SK-N-SH (cell line): Measurements from ENCODE around the gene TRIM7. TPM values are rescaled to one million over a fixed set of nuclear protein-coding genes. Genes with fewer than 3 reads are reported as not detected.

ENCODE experiments used
- CTCF ChIA-PET: fragments of 300-600, 350-600 bp; formaldehyde crosslinking; extraction: SDS; loops from one replicate; lab custom pipeline; 2021; lab: Yijun Ruan, JAX
- POLR2A ChIA-PET: fragments of 350-600 bp; sonication (Branson Sonifier 250); formaldehyde crosslinking; extraction: SDS; loops from one replicate; lab custom pipeline; 2020; ENCODE audit warnings: antibody characterized with exemption, inconsistent platforms; lab: Yijun Ruan, JAX
- DNase-seq: peaks from one replicate; pipeline ENCODE4 v3.0.0; 2012
- H2AFZ ChIP-seq: fragments of 200-600 bp; sonication (generic); 2 replicates; pipeline ENCODE4 v1.8.1; 2016; ENCODE audit warnings: antibody characterized with exemption, mild to moderate bottlenecking, low read depth
- H3F3A ChIP-seq: fragments of 200-600 bp; sonication (generic); replicated peaks from 2 replicates; pipeline ENCODE3; 2016; ENCODE audit warnings: antibody characterized with exemption, mild to moderate bottlenecking; ENCODE audit not compliant: insufficient read depth
- H3K27ac ChIP-seq, 2 experiments: fragments of 200-500 bp in 1 of 2; fragments of 200-600 bp in 1 of 2; sonication (Bioruptor generic) in 1 of 2; sonication (generic), shearing (Covaris generic) in 1 of 2; 2 replicates each; pipeline versions ENCODE4 v1.5.1 to v1.6.1; 2014 to 2016; ENCODE audit warnings: low read depth in 2 of 2, inconsistent platforms in 1 of 2, low read length in 1 of 2, mild to moderate bottlenecking in 1 of 2, mixed read lengths in 1 of 2
- H3K27me3 ChIP-seq: fragments of 200-600 bp; sonication (generic), shearing (Covaris generic); 2 replicates; pipeline ENCODE4 v1.6.1; 2016; ENCODE audit warnings: mixed run types; ENCODE audit not compliant: insufficient read depth
- H3K36me3 ChIP-seq, 2 experiments: fragments of 200-500 bp in 1 of 2; fragments of 200-600 bp in 1 of 2; sonication (Bioruptor generic) in 1 of 2; sonication (generic) in 1 of 2; replicated peaks in 1 of 2; 2 replicates each; pipeline versions ENCODE3 to v1.5.1; 2014 to 2016; ENCODE audit warnings: low read length in 1 of 2, mild to moderate bottlenecking in 1 of 2; ENCODE audit not compliant: insufficient read depth in 2 of 2, control insufficient read depth in 1 of 2
- H3K4me1 ChIP-seq, 2 experiments: fragments of 200-500 bp in 1 of 2; fragments of 200-600 bp in 1 of 2; sonication (Bioruptor generic) in 1 of 2; sonication (generic), shearing (Covaris generic) in 1 of 2; 2 replicates each; pipeline versions ENCODE4 v1.5.1 to v1.6.1; 2014 to 2016; ENCODE audit warnings: low read depth in 1 of 2, low read length in 1 of 2, mixed run types in 1 of 2; ENCODE audit not compliant: insufficient read depth in 2 of 2, control insufficient read depth in 1 of 2
- H3K4me2 ChIP-seq: fragments of 200-600 bp; sonication (generic), shearing (Covaris generic); 2 replicates; pipeline ENCODE4 v1.6.1; 2017; ENCODE audit warnings: mixed run types
- H3K4me3 ChIP-seq, 2 experiments: fragments of 200-500 bp in 1 of 2; fragments of 200-600 bp in 1 of 2; sonication (Bioruptor generic) in 1 of 2; sonication (generic), shearing (Covaris generic) in 1 of 2; 2 replicates each; pipeline versions ENCODE4 v1.5.1 to v1.8.1; 2014 to 2016; ENCODE audit warnings: low read depth in 2 of 2, inconsistent platforms in 1 of 2, low read length in 1 of 2, mild to moderate bottlenecking in 1 of 2, mixed read lengths in 1 of 2, moderate library complexity in 1 of 2
- H3K79me2 ChIP-seq: fragments of 200-600 bp; sonication (generic); 2 replicates; pipeline ENCODE4 v1.8.1; 2017; ENCODE audit warnings: mild to moderate bottlenecking; ENCODE audit not compliant: insufficient read depth
- H3K9ac ChIP-seq: fragments of 200-600 bp; sonication (generic); 2 replicates; pipeline ENCODE4 v1.6.1; 2017; ENCODE audit warnings: mixed run types
- H3K9me2 ChIP-seq: fragments of 200-600 bp; sonication (generic); 2 replicates; pipeline ENCODE4 v1.6.1; 2017; ENCODE audit warnings: mixed run types
- H3K9me3 ChIP-seq: fragments of 200-600 bp; sonication (generic); 2 replicates; pipeline ENCODE4 v1.6.1; 2017; ENCODE audit warnings: mixed run types, mild to moderate bottlenecking, moderate library complexity
- H4K20me1 ChIP-seq: fragments of 200-600 bp; sonication (generic); 2 replicates; pipeline ENCODE4 v1.6.1; 2017; ENCODE audit warnings: mild to moderate bottlenecking, mixed run types; ENCODE audit not compliant: insufficient read depth
- ELF1 ChIP-seq: IDR thresholded peaks from 2 replicates; pipeline ENCODE4 v1.4.0; 2012
- EP300 ChIP-seq, 2 experiments: IDR thresholded peaks; 2 replicates each; pipeline versions ENCODE4 v1.4.0 to v1.6.1; 2012; ENCODE audit warnings: borderline replicate concordance in 1 of 2, low read depth in 1 of 2, low read length in 1 of 2
- FOXJ3 ChIP-seq: sonication (generic); formaldehyde crosslinking; IDR thresholded peaks from 2 replicates; pipeline ENCODE4 v1.5.1; 2020; ENCODE audit warnings: mild to moderate bottlenecking, missing genetic modification reagents
- GABPA ChIP-seq: IDR thresholded peaks from 2 replicates; pipeline ENCODE4 v1.4.0; 2012; ENCODE audit warnings: low read depth, mild to moderate bottlenecking
- GATA2 ChIP-seq: sonication (generic); formaldehyde crosslinking; IDR thresholded peaks from 2 replicates; pipeline ENCODE4 v1.5.0; 2020; ENCODE audit warnings: mild to moderate bottlenecking, missing genetic modification reagents
- JUND ChIP-seq: IDR thresholded peaks from 2 replicates; pipeline ENCODE4 v1.4.0; 2012
- MEF2A ChIP-seq: IDR thresholded peaks from 2 replicates; pipeline ENCODE4 v1.4.0; 2012; ENCODE audit warnings: low read depth, borderline replicate concordance
- NFIC ChIP-seq: IDR thresholded peaks from 2 replicates; pipeline ENCODE4 v1.4.0; 2012; ENCODE audit warnings: borderline replicate concordance
- NRF1 ChIP-seq: IDR thresholded peaks from 2 replicates; pipeline ENCODE4 v1.6.1; 2012; ENCODE audit warnings: low read depth, mild to moderate bottlenecking, low read length
- POLR2AphosphoS5 ChIP-seq: IDR thresholded peaks from 2 replicates; pipeline ENCODE4 v1.6.1; 2012; ENCODE audit warnings: low read depth, low read length
- RAD21 ChIP-seq: IDR thresholded peaks from 2 replicates; pipeline ENCODE4 v1.6.1; 2012; ENCODE audit warnings: mild to moderate bottlenecking, low read length
- RCOR1 ChIP-seq: fragments of 150-350 bp; IDR thresholded peaks from 2 replicates; pipeline ENCODE4 v1.6.1; 2017; ENCODE audit warnings: antibody characterized with exemption, low read length
- SIN3A ChIP-seq: IDR thresholded peaks from 2 replicates; pipeline ENCODE4 v1.6.1; 2012; ENCODE audit warnings: low read depth, mild to moderate bottlenecking, low read length, moderate library complexity, borderline replicate concordance
- TAF1 ChIP-seq: IDR thresholded peaks from 2 replicates; pipeline ENCODE4 v1.6.1; 2012; ENCODE audit warnings: low read depth, mild to moderate bottlenecking, low read length, moderate library complexity, borderline replicate concordance
- YY1 ChIP-seq: IDR thresholded peaks from 2 replicates; pipeline ENCODE4 v1.4.0; 2012; ENCODE audit warnings: low read depth, mild to moderate bottlenecking
- WGBS: methylation state at CpG from one replicate; pipeline ENCODE4 v1.1.6; 2017; ENCODE audit warnings: low lambda C conversion rate; 5-methylcytosine and 5-hydroxymethylcytosine counted together
- polyA plus RNA-seq, 3 experiments: library from polyadenylated mRNA; depleted of rRNA; stranded (reverse); fragments of >200 nt; gene quantifications; 2 replicates each; pipeline ENCODE4 v1.2.3, GENCODE V29; 2012
- TF ChIP-seq, protein P1 (sequence below): fragments of 200-600 bp; sonication (generic); IDR thresholded peaks from 2 replicates; pipeline ENCODE4 v1.6.1; 2017; ENCODE audit warnings: antibody characterized with exemption, mild to moderate bottlenecking, moderate library complexity
- TF ChIP-seq, protein P2 (sequence below): IDR thresholded peaks from 2 replicates; pipeline ENCODE4 v1.4.0; 2012; ENCODE audit warnings: low read depth, borderline replicate concordance
- TF ChIP-seq, protein P3 (sequence below): fragments of 150-350 bp; IDR thresholded peaks from 2 replicates; pipeline ENCODE4 v1.6.1; 2016; ENCODE audit warnings: mild to moderate bottlenecking, low read depth, low read length

Gene TRIM7
- polyA plus RNA-seq, 1 of the 3 experiments (the other 2 are of a cell fraction) = 3.5 TPM

DNA sequence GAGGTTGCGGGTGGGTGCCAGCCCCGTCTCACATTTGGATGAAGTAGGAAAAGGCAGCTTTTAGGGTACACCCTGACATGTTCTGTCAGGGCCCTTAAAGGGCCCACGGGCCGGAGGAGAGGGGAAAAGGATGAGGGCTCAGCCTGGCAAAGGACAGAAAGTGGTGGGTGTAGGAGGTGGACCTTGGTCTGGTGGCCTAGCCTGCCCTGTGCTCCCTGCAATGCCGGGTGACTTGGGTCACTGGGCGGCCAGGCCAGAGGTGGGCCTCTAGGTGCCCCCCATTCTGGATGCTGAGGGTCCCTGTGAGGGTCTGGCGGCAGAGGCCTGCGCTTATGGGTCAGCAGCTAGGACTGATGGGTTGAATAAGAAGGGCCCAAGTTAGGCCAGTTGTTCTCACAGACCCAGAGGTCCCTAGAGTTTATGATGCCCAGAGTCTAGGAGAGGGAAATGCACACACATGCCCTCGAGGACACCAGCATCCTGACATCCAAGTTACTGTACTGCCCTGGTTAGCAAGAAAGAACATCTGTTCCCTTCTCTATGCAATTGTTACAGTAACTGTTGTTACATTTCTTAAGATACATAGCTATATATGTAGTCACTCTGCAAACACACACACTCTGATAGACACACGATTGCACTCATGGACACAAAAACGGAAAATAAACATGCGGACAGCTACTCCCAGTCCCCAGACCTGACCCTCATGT lies 12.5 kb downstream of the TRIM7 start:
- Histone ChIP-seq H3K79me2 (peaks cover 6% of the 10 kb centered on the region; the same call in 1 of the 2 replicates), H3K4me1 (peaks cover 0 to 18% of the 10 kb centered on the region in 2 experiments; a peak in 1 of 4 replicates), H3K9me3 (no peaks in the 10 kb centered on the region), H3K4me2 (peak overlapping the region; percentile 94), H3K4me3 (peak overlapping the region; percentile 91 to 98), H2AFZ (peak overlapping the region; percentile 80), H3K9me2 (no peaks in the 10 kb centered on the region), H3K9ac (peak overlapping the region; percentile 89), H4K20me1 (no peaks in the 10 kb centered on the region), H3K27me3 (no peaks in the 10 kb centered on the region), H3F3A (peaks cover 16% of the 10 kb centered on the region), H3K27ac (peak overlapping the region; percentile 66 to 89; a peak in 3 of 4 replicates), H3K36me3 (no peaks in the 10 kb centered on the region)
- no peak for DNase-seq
- CTCF ChIA-PET = interaction anchor here (0.7 to 7.4 kb wide), 6 partner anchors 8 to 91 kb away, joined by 3 to 72 read pairs (median 4); partner anchors contain the start of gene TRIM7
- WGBS = 54% methylated on average over 11 of the region's 12 CpGs
- POLR2A ChIA-PET = interaction anchor here (0.6 to 1.1 kb wide), 5 partner anchors 12 to 61 kb away, joined by 3 to 5 read pairs (median 3); partner anchors contain the start of genes RACK1 and TRIM7
- TF ChIP-seq, protein P1, sequence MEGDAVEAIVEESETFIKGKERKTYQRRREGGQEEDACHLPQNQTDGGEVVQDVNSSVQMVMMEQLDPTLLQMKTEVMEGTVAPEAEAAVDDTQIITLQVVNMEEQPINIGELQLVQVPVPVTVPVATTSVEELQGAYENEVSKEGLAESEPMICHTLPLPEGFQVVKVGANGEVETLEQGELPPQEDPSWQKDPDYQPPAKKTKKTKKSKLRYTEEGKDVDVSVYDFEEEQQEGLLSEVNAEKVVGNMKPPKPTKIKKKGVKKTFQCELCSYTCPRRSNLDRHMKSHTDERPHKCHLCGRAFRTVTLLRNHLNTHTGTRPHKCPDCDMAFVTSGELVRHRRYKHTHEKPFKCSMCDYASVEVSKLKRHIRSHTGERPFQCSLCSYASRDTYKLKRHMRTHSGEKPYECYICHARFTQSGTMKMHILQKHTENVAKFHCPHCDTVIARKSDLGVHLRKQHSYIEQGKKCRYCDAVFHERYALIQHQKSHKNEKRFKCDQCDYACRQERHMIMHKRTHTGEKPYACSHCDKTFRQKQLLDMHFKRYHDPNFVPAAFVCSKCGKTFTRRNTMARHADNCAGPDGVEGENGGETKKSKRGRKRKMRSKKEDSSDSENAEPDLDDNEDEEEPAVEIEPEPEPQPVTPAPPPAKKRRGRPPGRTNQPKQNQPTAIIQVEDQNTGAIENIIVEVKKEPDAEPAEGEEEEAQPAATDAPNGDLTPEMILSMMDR = no peak
- TF ChIP-seq NFIC = no peak
- no peak for TF ChIP-seq MEF2A
- TF ChIP-seq SIN3A = no peak
- no peak for TF ChIP-seq GATA2
- no peak for TF ChIP-seq JUND
- TF ChIP-seq POLR2AphosphoS5 = no peak

DNA sequence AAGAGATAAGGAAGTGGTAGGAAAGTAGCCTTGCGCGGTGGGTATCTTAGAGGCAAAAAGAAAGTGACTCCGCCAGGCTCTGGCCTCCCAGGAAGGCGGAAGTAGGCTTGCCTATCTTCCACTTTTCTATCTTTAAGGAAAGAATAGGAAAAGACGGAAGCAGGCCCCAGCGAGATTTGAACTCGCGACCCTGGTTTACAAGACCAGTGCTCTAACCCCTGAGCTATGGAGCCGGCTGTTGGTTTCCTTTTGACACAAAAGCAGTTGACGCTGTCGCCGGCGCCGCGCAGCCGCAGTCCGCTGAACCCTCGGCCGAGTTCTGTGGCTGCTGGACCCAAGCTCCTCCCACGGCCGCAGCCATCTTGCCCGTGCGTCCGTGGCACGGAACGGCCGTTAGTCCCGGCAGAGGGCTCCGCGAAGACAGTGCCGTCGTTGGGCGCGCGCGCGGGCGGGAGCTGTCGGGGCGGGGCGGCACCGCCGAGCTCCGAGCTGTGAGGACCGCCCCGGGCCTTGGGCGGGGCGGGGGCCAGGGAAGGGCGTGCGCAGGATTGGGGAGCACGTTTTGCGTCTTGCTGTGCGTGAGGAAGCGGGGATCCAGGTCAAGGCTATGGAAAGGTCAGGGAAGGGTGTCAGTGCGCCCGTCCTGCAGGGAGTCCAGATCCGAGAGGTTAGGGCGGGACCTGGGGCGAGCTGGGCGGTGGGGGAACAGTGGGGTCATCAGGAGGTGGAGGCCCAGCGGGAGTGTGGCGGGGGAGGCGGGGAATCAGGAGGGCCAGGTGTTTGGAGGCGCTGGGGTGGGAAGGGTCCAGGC lies 13.3 kb downstream of the TRIM7 start:
- H3F3A ChIP-seq = peaks cover 21% of the 10 kb centered on the region
- no peaks in the 10 kb centered on the region for H4K20me1 ChIP-seq
- H3K79me2 ChIP-seq = peaks cover 6% of the 10 kb centered on the region; the same call in 1 of the 2 replicates
- peaks cover 0 to 18% of the 10 kb centered on the region in 2 experiments; a peak in 1 of 4 replicates for H3K4me1 ChIP-seq
- peak overlapping the region; percentile 89 for H3K9ac ChIP-seq
- H3K9me2 ChIP-seq = no peaks in the 10 kb centered on the region
- CTCF ChIA-PET = interaction anchor here (0.6 to 7.4 kb wide), 7 partner anchors 14 to 92 kb away, joined by 3 to 72 read pairs (median 4); partner anchors contain the start of gene TRIM7
- WGBS = 3% methylated on average over 41 of the region's 64 CpGs
- H3K27ac ChIP-seq = peak overlapping the region; percentile 66 to 89
- peak overlapping the region; percentile 94 for H3K4me2 ChIP-seq
- H3K9me3 ChIP-seq = no peaks in the 10 kb centered on the region
- peak; percentile 95 for DNase-seq
- POLR2A ChIA-PET = interaction anchor here (0.7 to 1.1 kb wide), 5 partner anchors 13 to 52 kb away, joined by 3 to 5 read pairs (median 3); partner anchors contain the start of genes RACK1 and TRIM7
- H3K36me3 ChIP-seq = no peaks in the 10 kb centered on the region
- no peaks in the 10 kb centered on the region for H3K27me3 ChIP-seq
- peak overlapping the region; percentile 91 to 98 for H3K4me3 ChIP-seq
- peak overlapping the region; percentile 94 for H2AFZ ChIP-seq
- no peak for TF ChIP-seq NFIC
- TF ChIP-seq FOXJ3 (CRISPR knock-in tag) = no peak
- peak; percentile 89 for TF ChIP-seq YY1
- TF ChIP-seq, protein P2, sequence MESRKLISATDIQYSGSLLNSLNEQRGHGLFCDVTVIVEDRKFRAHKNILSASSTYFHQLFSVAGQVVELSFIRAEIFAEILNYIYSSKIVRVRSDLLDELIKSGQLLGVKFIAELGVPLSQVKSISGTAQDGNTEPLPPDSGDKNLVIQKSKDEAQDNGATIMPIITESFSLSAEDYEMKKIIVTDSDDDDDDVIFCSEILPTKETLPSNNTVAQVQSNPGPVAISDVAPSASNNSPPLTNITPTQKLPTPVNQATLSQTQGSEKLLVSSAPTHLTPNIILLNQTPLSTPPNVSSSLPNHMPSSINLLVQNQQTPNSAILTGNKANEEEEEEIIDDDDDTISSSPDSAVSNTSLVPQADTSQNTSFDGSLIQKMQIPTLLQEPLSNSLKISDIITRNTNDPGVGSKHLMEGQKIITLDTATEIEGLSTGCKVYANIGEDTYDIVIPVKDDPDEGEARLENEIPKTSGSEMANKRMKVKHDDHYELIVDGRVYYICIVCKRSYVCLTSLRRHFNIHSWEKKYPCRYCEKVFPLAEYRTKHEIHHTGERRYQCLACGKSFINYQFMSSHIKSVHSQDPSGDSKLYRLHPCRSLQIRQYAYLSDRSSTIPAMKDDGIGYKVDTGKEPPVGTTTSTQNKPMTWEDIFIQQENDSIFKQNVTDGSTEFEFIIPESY = 0 out of 2 replicates have a peak, but pooled peaks have one; percentile 15
- peak; percentile 43; the same call in 1 of the 2 replicates for TF ChIP-seq TAF1
- peak; percentile 67 for TF ChIP-seq RCOR1
- peak; percentile 42; the same call in 1 of the 2 replicates for TF ChIP-seq GABPA
- peak in 1 of 2 experiments; percentile 46; a peak in 1 of 4 replicates for TF ChIP-seq EP300 (IDR thresholded peaks at IDR 0.05; ENCODE audit: borderline replicate concordance in 1 of 2, low read depth in 1 of 2, low read length in 1 of 2)
- TF ChIP-seq, protein P3, sequence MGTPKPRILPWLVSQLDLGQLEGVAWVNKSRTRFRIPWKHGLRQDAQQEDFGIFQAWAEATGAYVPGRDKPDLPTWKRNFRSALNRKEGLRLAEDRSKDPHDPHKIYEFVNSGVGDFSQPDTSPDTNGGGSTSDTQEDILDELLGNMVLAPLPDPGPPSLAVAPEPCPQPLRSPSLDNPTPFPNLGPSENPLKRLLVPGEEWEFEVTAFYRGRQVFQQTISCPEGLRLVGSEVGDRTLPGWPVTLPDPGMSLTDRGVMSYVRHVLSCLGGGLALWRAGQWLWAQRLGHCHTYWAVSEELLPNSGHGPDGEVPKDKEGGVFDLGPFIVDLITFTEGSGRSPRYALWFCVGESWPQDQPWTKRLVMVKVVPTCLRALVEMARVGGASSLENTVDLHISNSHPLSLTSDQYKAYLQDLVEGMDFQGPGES = no peak
- peak; percentile 73; the same call in 1 of the 2 replicates for TF ChIP-seq NRF1
- no peak for TF ChIP-seq RAD21
- TF ChIP-seq ELF1 = peak; percentile 84
